ENCODE measurements around the gene PLXND1. TPM values are rescaled to one million over a fixed set of nuclear protein-coding genes. Genes with fewer than 3 reads are reported as not detected.
A peak's percentile ranks its signal among the peaks of the same experiment; 100 is the strongest.
"Not testable (repeated sequence)": the region's sequence is repeated elsewhere in the genome, so short reads cannot be mapped to it uniquely, and the experiment has no call there.

PLXND1 gene
- total RNA-seq, 1 donor from 2014 or later, result 14.3 TPM

GRCh38 chr3:129548104-129548965 lies 58.1 kb downstream of the PLXND1 start:
- DNase-seq, result no peak

GRCh38 chr3:129547241-129547640 lies 59.2 kb downstream of the PLXND1 start:
- DNase-seq, result no peak

GRCh38 chr3:129545951-129546350 lies 60.5 kb downstream of the PLXND1 start:
- DNase-seq, result not testable (repeated sequence)

GRCh38 chr3:129543999-129544398 lies 62.5 kb downstream of the PLXND1 start:
- DNase-seq, result no peak

- DNase-seq, result no peak
Observed at GRCh38 chr3:129543156-129543790, 63.2 kb downstream of the PLXND1 start, which contains the start of gene H1-8. Gene H1-8 (plus strand): TSS chr3:129543175. CDS start chr3:129543219, 44 bp downstream.

- DNase-seq, result no peak
Observed at GRCh38 chr3:129542747-129543146, 63.7 kb downstream of the PLXND1 start.

- DNase-seq, result no peak
Observed at GRCh38 chr3:129540776-129541516, 65.5 kb downstream of the PLXND1 start.

GRCh38 chr3:129539206-129539605 lies 67.3 kb downstream of the PLXND1 start:
- no peak for DNase-seq

GRCh38 chr3:129536804-129537203 lies 69.7 kb downstream of the PLXND1 start:
- DNase-seq, result peak; percentile 42

GRCh38 chr3:129536374-129536667 lies 70.2 kb downstream of the PLXND1 start:
- DNase-seq, result no peak

GRCh38 chr3:129535075-129535474 lies 71.4 kb downstream of the PLXND1 start:
- DNase-seq, result no peak

- DNase-seq, result no peak
Observed at GRCh38 chr3:129534428-129535027, 71.9 kb downstream of the PLXND1 start.

GRCh38 chr3:129533406-129533805 lies 73.1 kb downstream of the PLXND1 start:
- no peak for DNase-seq

GRCh38 chr3:129532261-129532660 lies 74.2 kb downstream of the PLXND1 start:
- DNase-seq, result no peak

GRCh38 chr3:129531699-129532098 lies 74.8 kb downstream of the PLXND1 start:
- DNase-seq, result no peak

GRCh38 chr3:129530821-129531220 lies 75.7 kb downstream of the PLXND1 start:
- DNase-seq, result no peak

GRCh38 chr3:129530251-129530791 lies 76.2 kb downstream of the PLXND1 start:
- no peak for DNase-seq

- DNase-seq, result no peak
Observed at GRCh38 chr3:129529436-129530210, 76.9 kb downstream of the PLXND1 start.

- DNase-seq, result no peak
Observed at GRCh38 chr3:129528589-129529100, 77.8 kb downstream of the PLXND1 start, which contains the start of gene RHO. Gene RHO (plus strand): TSS chr3:129528639. CDS start chr3:129528734, 95 bp downstream.

- DNase-seq, result no peak
Observed at GRCh38 chr3:129527262-129527661, 79.2 kb downstream of the PLXND1 start.
